ENCODE results near the gene OR6C1. TPM values are rescaled to one million over a fixed set of nuclear protein-coding genes. Genes with fewer than 3 reads are reported as not detected.

Gene OR6C1
- not detected in 2 replicates for total RNA-seq

DNA sequence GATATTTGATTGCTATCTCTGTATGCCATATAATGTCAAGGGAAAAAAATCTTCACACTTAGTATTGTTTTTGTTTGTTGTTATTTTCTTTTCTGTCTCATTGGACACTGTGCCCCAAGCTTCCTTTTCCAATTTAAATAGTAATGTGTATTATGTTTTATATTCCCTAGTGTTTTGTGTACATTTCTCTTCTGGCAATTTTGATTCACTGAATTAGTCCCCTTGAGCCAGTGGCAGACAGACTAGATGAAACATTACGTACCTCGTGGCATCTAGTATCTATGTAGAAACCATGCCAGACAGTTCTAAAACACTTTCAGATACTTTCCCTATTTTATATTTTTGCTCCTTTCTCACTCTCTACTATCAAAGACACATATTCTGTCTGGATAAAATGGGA, at the start of gene OR6C1:
TSS of gene OR6C1 (plus strand) at position 301 of the 400 bp plus-strand sequence. CDS start 6,257 bp downstream, outside the sequence.

GRCh38 chr12:55296469-55296868, 17.7 kb upstream of the OR6C1 start, which contains the start of gene OR6C6:
Gene OR6C6 (minus strand): TSS chr12:55296569. CDS start chr12:55295232, 1,337 bp downstream.

GRCh38 chr12:55330446-55330845, 16.3 kb downstream of the OR6C1 start, which contains the start of gene OR6C3:
Gene OR6C3 (plus strand): TSS chr12:55330746. CDS start chr12:55331701, 955 bp downstream.

GRCh38 chr12:55362675-55363074, 48.5 kb downstream of the OR6C1 start, which contains the start of gene OR6C75:
Gene OR6C75 (plus strand): TSS chr12:55362975. CDS start chr12:55365111, 2,136 bp downstream.

Other genes starting within 250 kb of the OR6C1 start
- not detected in 2 replicates for gene OR9K2, start 187.9 kb upstream of the OR6C1 start, total RNA-seq
- gene OR10A7, start 93.3 kb upstream of the OR6C1 start, total RNA-seq: not detected in 2 replicates
- gene OR6C74, start 69.7 kb upstream of the OR6C1 start, total RNA-seq: not detected in 2 replicates
- gene OR6C6, start 17.8 kb upstream of the OR6C1 start, total RNA-seq: not detected in 2 replicates
- not detected in 2 replicates for gene OR6C3, start 16.4 kb downstream of the OR6C1 start, total RNA-seq
- not detected in 2 replicates for gene OR6C75, start 48.6 kb downstream of the OR6C1 start, total RNA-seq
- not detected in 2 replicates for gene OR6C65, start 86.2 kb downstream of the OR6C1 start, total RNA-seq
- gene OR6C76, start 111.9 kb downstream of the OR6C1 start, total RNA-seq: not detected in 2 replicates
- gene OR6C2, start 129.7 kb downstream of the OR6C1 start, total RNA-seq: not detected in 2 replicates
- not detected in 2 replicates for gene OR6C70, start 155.8 kb downstream of the OR6C1 start, total RNA-seq
- gene OR6C68, start 178.0 kb downstream of the OR6C1 start, total RNA-seq: not detected in 2 replicates
- gene OR6C4, start 235.3 kb downstream of the OR6C1 start, total RNA-seq: not detected in 2 replicates

Measured in mesangial cell (primary cell).